HG03196 (cell line): ENCODE results near the gene SRP72.
"Not testable (repeated sequence)": the region's sequence is repeated elsewhere in the genome, so short reads cannot be mapped to it uniquely, and the experiment has no call there.

ENCODE experiments used
- ATAC-seq: cut with Tn5 transposase; IDR thresholded peaks from one replicate; pipeline ENCODE4 v1.9.1; 2021; ENCODE audit not compliant: unreplicated experiment

SRP72 gene

GRCh38 chr4:56467284-56468096 lies at the start of gene SRP72:
TSS of gene SRP72 (plus strand) at chr4:56467617. CDS start at chr4:56467636, 19 bp downstream.
- peak; percentile 95 for ATAC-seq

- no peak for ATAC-seq
Measured at GRCh38 chr4:56424176-56424575, 43.2 kb upstream of the SRP72 start.

- no peak for ATAC-seq
Measured at GRCh38 chr4:56424697-56425514, 42.5 kb upstream of the SRP72 start.

GRCh38 chr4:56425518-56425917 lies 41.9 kb upstream of the SRP72 start:
- no peak for ATAC-seq

- no peak for ATAC-seq
Measured at GRCh38 chr4:56426273-56426672, 41.1 kb upstream of the SRP72 start.

- ATAC-seq = no peak
Measured at GRCh38 chr4:56427179-56427578, 40.2 kb upstream of the SRP72 start.

- no peak for ATAC-seq
Measured at GRCh38 chr4:56430203-56430602, 37.2 kb upstream of the SRP72 start.

- no peak for ATAC-seq
Measured at GRCh38 chr4:56433280-56433679, 34.1 kb upstream of the SRP72 start.

GRCh38 chr4:56434599-56435139 lies 32.7 kb upstream of the SRP72 start:
- peak; percentile 8 for ATAC-seq

- peak; percentile 76 for ATAC-seq
Measured at GRCh38 chr4:56435140-56435926, 32.1 kb upstream of the SRP72 start, which contains the start of gene PPAT. TSS of gene PPAT (minus strand) at chr4:56435615. CDS start at chr4:56435477, 138 bp downstream.

- ATAC-seq = no peak
Measured at GRCh38 chr4:56438766-56439165, 28.7 kb upstream of the SRP72 start.

GRCh38 chr4:56440983-56441382 lies 26.4 kb upstream of the SRP72 start:
- ATAC-seq = no peak

GRCh38 chr4:56444719-56445118 lies 22.7 kb upstream of the SRP72 start:
- ATAC-seq = no peak

GRCh38 chr4:56445699-56446098 lies 21.7 kb upstream of the SRP72 start:
- no peak for ATAC-seq

GRCh38 chr4:56448301-56448700 lies 19.1 kb upstream of the SRP72 start:
- no peak for ATAC-seq

GRCh38 chr4:56449475-56449874 lies 17.9 kb upstream of the SRP72 start:
- ATAC-seq = not testable (repeated sequence)

GRCh38 chr4:56450342-56450741 lies 17.1 kb upstream of the SRP72 start:
- ATAC-seq = no peak

- ATAC-seq = no peak
Measured at GRCh38 chr4:56460085-56460484, 7.3 kb upstream of the SRP72 start.

GRCh38 chr4:56462157-56462556 lies 5.3 kb upstream of the SRP72 start:
- no peak for ATAC-seq

GRCh38 chr4:56463711-56464110 lies 3.7 kb upstream of the SRP72 start:
- no peak for ATAC-seq

- no peak for ATAC-seq
Measured at GRCh38 chr4:56464581-56464980, 2.8 kb upstream of the SRP72 start.
